ENCODE measurements around the gene TMEM141.

DNA sequence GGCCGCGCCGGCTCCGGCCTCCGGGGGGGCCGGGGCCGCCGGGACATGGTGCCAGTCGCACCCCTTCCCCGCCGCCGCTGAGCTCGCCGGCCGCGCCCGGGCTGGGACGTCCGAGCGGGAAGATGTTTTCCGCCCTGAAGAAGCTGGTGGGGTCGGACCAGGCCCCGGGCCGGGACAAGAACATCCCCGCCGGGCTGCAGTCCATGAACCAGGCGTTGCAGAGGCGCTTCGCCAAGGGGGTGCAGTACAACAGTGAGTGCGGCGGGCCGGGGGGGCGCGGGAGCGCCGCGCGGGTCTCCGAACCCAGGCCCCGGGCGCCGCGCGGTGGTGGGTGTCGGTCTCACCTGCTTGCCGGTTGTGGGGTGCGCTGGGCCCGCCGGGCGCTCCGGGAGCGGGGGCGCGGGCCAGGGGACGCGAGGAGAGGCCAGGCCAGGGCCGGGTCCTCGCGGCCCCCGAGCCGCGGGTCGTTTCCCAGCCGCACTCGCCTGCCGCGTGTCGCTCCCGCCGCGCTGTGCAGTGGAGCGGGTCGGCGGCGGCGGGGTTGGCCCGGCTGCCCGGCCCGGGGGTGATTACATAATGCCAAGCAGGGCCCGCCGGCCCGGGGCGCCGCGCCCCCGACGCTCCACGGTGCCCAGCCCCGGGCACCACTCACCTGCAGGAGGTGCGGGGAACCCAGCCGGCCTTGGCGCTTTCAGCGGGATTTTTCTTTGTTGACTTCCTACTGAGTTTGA lies 17.1 kb downstream of the TMEM141 start:
- TF ChIP-seq CTCF (conservative IDR thresholded peaks at IDR 0.05; ENCODE audit: low read length) (no peak; the same call in 1 of the 2 replicates), EZH2phosphoT487 (IDR thresholded peaks at IDR 0.05; ENCODE audit: borderline replicate concordance) (no peak)
